GM12878 (cell line): ENCODE measurements around the gene ZMYND15. TPM values are rescaled to one million over a fixed set of nuclear protein-coding genes. Genes with fewer than 3 reads are reported as not detected.
A peak's percentile ranks its signal among the peaks of the same experiment; 100 is the strongest.

Experiments used
- ATAC-seq: fragments of 200-7000 bp; cut with Tn5 transposase; 3 replicates; pipeline ENCODE4 v1.9.1; 2020; ENCODE audit warnings: mild to moderate bottlenecking, moderate library complexity
- BruUV-seq: library from RNA; stranded (reverse); fragments of 400-500 nt; replicated peaks from 2 replicates; lab custom pipeline; 2021; lab: Mats Ljungman, UMichigan
- CTCF ChIA-PET: fragments of 300-600 bp; sonication (Branson Sonifier 250); formaldehyde crosslinking; extraction: SDS; loops from one replicate; lab custom pipeline; 2021; ENCODE audit warnings: inconsistent platforms; lab: Yijun Ruan, JAX
- POLR2A ChIA-PET: fragments of 350-600 bp; formaldehyde crosslinking; extraction: SDS; loops from one replicate; lab custom pipeline; 2021; ENCODE audit warnings: inconsistent platforms; lab: Charles Lee
- RAD21 ChIA-PET: fragments of 300-600 bp; sonication (Branson Sonifier 250); formaldehyde crosslinking; loops from one replicate; lab custom pipeline; 2023; ENCODE audit warnings: antibody characterized with exemption; ENCODE audit not compliant: unreplicated experiment; lab: Charles Lee
- SMC1A ChIA-PET: fragments of 300-600 bp; sonication (Branson Sonifier 250); formaldehyde crosslinking; loops from one replicate; lab custom pipeline; 2023; ENCODE audit not compliant: unreplicated experiment, uncharacterized antibody; lab: Charles Lee
- DNase-seq: peaks from one replicate; pipeline ENCODE4 v3.0.0-alpha.2; 2011; ENCODE audit warnings: low read depth, low spot score
- FAIRE-seq: peaks from 3 replicates; lab custom pipeline; 2011; peaks lifted over from hg19 to GRCh38; lab: Jason Lieb, UNC
- H2AFZ ChIP-seq: 2 replicates; pipeline ENCODE4 v1.6.0; 2011; ENCODE audit warnings: low read depth, low read length, control low read depth; ENCODE audit not compliant: control insufficient read depth
- H3K27ac ChIP-seq: 2 replicates; pipeline ENCODE4 v1.5.1; 2011; ENCODE audit warnings: control low read depth; ENCODE audit not compliant: control insufficient read depth, insufficient read depth
- H3K27me3 ChIP-seq, 2 experiments: replicated peaks in 1 of 2; 2 replicates each; pipeline versions ENCODE4 v1.6.0 to v1.6.1; 2011; ENCODE audit warnings: low read length in 1 of 2; ENCODE audit not compliant: control insufficient read depth in 2 of 2, insufficient read depth in 2 of 2
- H3K36me3 ChIP-seq, 2 experiments: 2 replicates each; pipeline ENCODE4 v1.5.1; 2011; ENCODE audit warnings: low read length in 1 of 2; ENCODE audit not compliant: control insufficient read depth in 2 of 2, insufficient read depth in 2 of 2
- H3K4me1 ChIP-seq: 2 replicates; pipeline ENCODE4 v1.6.1; 2011; ENCODE audit warnings: mild to moderate bottlenecking, low read length, moderate library complexity, mixed read lengths; ENCODE audit not compliant: control insufficient read depth, insufficient read depth
- H3K4me2 ChIP-seq: 2 replicates; pipeline ENCODE4 v1.6.0; 2011; ENCODE audit warnings: control low read depth; ENCODE audit not compliant: control insufficient read depth, insufficient read depth
- H3K4me3 ChIP-seq: fragments of 200-600 bp; sonication (generic); 2 replicates; pipeline ENCODE4 v1.5.1; 2016
- H3K79me2 ChIP-seq: 2 replicates; pipeline ENCODE4 v1.6.0; 2011; ENCODE audit warnings: low read length; ENCODE audit not compliant: control insufficient read depth, insufficient read depth
- H3K9ac ChIP-seq: 2 replicates; pipeline ENCODE4 v1.8.0; 2011; ENCODE audit warnings: low read length, control low read depth, mixed read lengths; ENCODE audit not compliant: control insufficient read depth, insufficient read depth
- H3K9me3 ChIP-seq: replicated peaks from 3 replicates; pipeline ENCODE4 v1.5.1; 2011; ENCODE audit warnings: mild to moderate bottlenecking, low read length; ENCODE audit not compliant: control insufficient read depth, insufficient read depth
- H4K20me1 ChIP-seq: 2 replicates; pipeline ENCODE4 v1.6.0; 2011; ENCODE audit not compliant: control insufficient read depth, insufficient read depth
- ETV6 ChIP-seq, 2 experiments: fragments of 450-650 bp in 1 of 2; IDR thresholded peaks in 1 of 2; conservative IDR thresholded peaks in 1 of 2; 2 replicates each; pipeline ENCODE4 v1.6.1; 2014; ENCODE audit warnings: antibody characterized with exemption in 1 of 2, borderline replicate concordance in 1 of 2, low read depth in 1 of 2, mild to moderate bottlenecking in 1 of 2, moderate library complexity in 1 of 2
- RUNX3 ChIP-seq: IDR thresholded peaks from 2 replicates; pipeline ENCODE4 v1.6.1; 2012; ENCODE audit warnings: low read length, inconsistent platforms
- SUZ12 ChIP-seq: fragments of 200-600 bp; sonication (generic); IDR thresholded peaks from one replicate; pipeline ENCODE4 v1.6.1; 2018; ENCODE audit warnings: antibody characterized with exemption, mild to moderate bottlenecking; ENCODE audit not compliant: unreplicated experiment
- WGBS: methylation state at CpG from one replicate; pipeline ENCODE4 v1.1.6; 2016; ENCODE audit warnings: low lambda C conversion rate; ENCODE audit not compliant: insufficient replicate concordance, insufficient coverage; ENCODE audit errors: missing lambda C conversion rate; 5-methylcytosine and 5-hydroxymethylcytosine counted together
- in situ Hi-C: fragments of 300-500 bp; cut with MboI; formaldehyde crosslinking; loops from 9 replicates; pipeline ENCODE4 v1.14.3; 2018; ENCODE audit warnings: mixed read lengths
- intact Hi-C: fragments of 100-400 bp; cut with micrococcal nuclease; formaldehyde crosslinking; loops from one replicate; pipeline ENCODE4 v1.14.2; 2022; ENCODE audit not compliant: unreplicated experiment
- polyA plus RNA-seq, 11 experiments: library from polyadenylated mRNA; depleted of rRNA in 4 of 11; unstranded in 6 of 11; stranded (reverse) in 5 of 11; fragments of >200 nt; fragmentation: Nextera tagmentation in 4 of 11; fragmentation: Illumina TruSeq in 1 of 11; extraction: Ambion mirVana in 4 of 11; extraction: Trizol in 1 of 11; gene quantifications; 1 replicate in 1 of 11; 2 replicates in 10 of 11; pipeline versions ENCODE4 v1.2.1 to v1.2.3, GENCODE V29; 2011 to 2016; ENCODE audit warnings: inconsistent platforms in 2 of 11, missing spikeins in 2 of 11, low read depth in 1 of 11
- total RNA-seq, 4 experiments: library from RNA; depleted of rRNA in 3 of 4; stranded (reverse); fragments of >200 nt in 3 of 4; fragmentation: Illumina TruSeq in 1 of 4; extraction: Trizol in 1 of 4; gene quantifications; 2 replicates each; pipeline versions ENCODE4 v1.2.1 to v1.2.3, GENCODE V29; 2013 to 2021
- TF ChIP-seq, protein P1 (sequence below): fragments of 450-650 bp; formaldehyde crosslinking; IDR thresholded peaks from 2 replicates; pipeline ENCODE4 v1.5.0; 2022; ENCODE audit warnings: mild to moderate bottlenecking, missing genetic modification characterization

Gene ZMYND15
- total and polyA plus RNA-seq, 10 of the 15 experiments (the other 5 are each of a cell fraction or from before 2014, with no cell fraction given): 0.03 to 0.17 (median 0.06) TPM; not detected in 4

DNA sequence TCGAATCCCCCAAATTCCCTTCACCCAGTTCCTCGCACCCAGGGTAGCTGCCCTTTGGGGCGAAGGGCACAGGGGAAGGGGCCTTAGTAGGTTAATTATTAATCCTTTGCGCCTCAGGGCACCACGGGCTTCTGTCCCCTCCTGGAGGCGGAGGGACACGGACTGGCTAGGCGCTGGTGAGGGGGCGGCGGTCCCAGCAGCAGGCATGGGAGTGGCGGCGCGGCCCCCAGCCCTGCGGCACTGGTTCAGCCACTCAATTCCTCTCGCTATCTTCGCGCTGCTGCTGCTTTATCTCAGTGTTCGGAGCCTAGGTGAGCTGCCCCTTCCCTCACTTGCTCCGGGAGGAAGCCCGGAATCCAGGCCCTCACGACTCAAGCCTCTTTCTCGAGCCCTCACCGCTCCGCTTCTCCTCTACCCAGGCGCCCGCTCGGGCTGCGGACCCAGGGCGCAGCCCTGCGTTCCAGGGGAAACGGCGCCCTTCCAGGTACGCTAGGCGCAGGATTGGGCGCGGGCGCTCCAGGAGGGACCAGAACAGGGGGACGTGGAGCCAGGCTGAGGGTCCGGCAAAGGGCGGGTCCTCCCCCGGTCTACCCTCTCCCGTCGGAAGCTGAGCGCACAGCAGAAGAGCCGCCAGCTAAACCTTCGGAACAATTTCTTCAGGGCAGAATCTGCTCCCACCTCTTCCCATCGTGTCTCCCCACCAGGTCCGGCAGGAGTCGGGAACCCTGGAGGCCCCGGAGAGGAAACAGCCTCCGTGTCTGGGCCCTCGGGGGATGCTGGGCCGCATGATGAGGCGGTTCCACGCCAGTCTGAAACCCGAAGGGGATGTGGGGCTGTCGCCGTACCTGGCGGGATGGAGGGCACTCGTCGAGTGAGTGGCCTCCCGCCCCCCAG, 49.4 kb downstream of the ZMYND15 start, which contains the start of gene GLTPD2:
Gene GLTPD2 (plus strand): TSS at position 158 of the 894 bp plus-strand sequence. CDS start 48 bp downstream, at position 206.
- in situ Hi-C loops: no loop called here
- H3K27ac ChIP-seq: no peak within 1 kb of the TSS
- 46% methylated on average over 61 of the region's 62 CpGs for WGBS
- ChIA-PET CTCF (interaction anchor here (1.0 to 2.7 kb wide), 19 partner anchors 10 to 222 kb away, joined by 3 to 16 read pairs (median 5); partner anchors contain the start of genes ARRB2, MED11 and PLD2), POLR2A (interaction anchor here (0.8 to 1.8 kb wide), 3 partner anchors 8 to 79 kb away, joined by 5 to 14 read pairs (median 6); partner anchors contain the start of genes ARRB2 and PLD2), SMC1A (interaction anchor here (0.9 to 2.1 kb wide), 8 partner anchors 11 to 99 kb away, joined by 3 to 9 read pairs (median 4); partner anchors contain the start of gene ARRB2), RAD21 (interaction anchor here (1.1 to 2.0 kb wide), 7 partner anchors 57 to 222 kb away, joined by 3 to 14 read pairs (median 5); partner anchors contain the start of genes ARRB2 and MED11)
- FAIRE-seq (no peak), DNase-seq (no peak), ATAC-seq (no peak; the same call in 2 of the 3 replicates)
- H3K4me1 ChIP-seq: peaks cover 12% of the 10 kb centered on the region
- no peaks in the 10 kb centered on the region for H3K36me3 ChIP-seq
- H4K20me1 ChIP-seq: no peaks in the 10 kb centered on the region
- peaks cover 18 to 19% of the 10 kb centered on the region in 2 experiments for H3K27me3 ChIP-seq
- H3K4me3 ChIP-seq: peak within 1 kb of the TSS; percentile 79
- peak within 1 kb of the TSS; percentile 27; the same call in 1 of the 2 replicates for H3K9ac ChIP-seq
- TF ChIP-seq, protein P1, sequence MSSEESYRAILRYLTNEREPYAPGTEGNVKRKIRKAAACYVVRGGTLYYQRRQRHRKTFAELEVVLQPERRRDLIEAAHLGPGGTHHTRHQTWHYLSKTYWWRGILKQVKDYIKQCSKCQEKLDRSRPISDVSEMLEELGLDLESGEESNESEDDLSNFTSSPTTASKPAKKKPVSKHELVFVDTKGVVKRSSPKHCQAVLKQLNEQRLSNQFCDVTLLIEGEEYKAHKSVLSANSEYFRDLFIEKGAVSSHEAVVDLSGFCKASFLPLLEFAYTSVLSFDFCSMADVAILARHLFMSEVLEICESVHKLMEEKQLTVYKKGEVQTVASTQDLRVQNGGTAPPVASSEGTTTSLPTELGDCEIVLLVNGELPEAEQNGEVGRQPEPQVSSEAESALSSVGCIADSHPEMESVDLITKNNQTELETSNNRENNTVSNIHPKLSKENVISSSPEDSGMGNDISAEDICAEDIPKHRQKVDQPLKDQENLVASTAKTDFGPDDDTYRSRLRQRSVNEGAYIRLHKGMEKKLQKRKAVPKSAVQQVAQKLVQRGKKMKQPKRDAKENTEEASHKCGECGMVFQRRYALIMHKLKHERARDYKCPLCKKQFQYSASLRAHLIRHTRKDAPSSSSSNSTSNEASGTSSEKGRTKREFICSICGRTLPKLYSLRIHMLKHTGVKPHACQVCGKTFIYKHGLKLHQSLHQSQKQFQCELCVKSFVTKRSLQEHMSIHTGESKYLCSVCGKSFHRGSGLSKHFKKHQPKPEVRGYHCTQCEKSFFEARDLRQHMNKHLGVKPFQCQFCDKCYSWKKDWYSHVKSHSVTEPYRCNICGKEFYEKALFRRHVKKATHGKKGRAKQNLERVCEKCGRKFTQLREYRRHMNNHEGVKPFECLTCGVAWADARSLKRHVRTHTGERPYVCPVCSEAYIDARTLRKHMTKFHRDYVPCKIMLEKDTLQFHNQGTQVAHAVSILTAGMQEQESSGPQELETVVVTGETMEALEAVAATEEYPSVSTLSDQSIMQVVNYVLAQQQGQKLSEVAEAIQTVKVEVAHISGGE (CRISPR knock-in tag): no peak
- TF ChIP-seq RUNX3 (no peak), ETV6 (conservative IDR thresholded peaks at IDR 0.05 in 1 of 2, IDR thresholded peaks at IDR 0.05 in 1 of 2; ENCODE audit: borderline replicate concordance in 1 of 2, low read depth in 1 of 2) (no peak), SUZ12 (peak; percentile 25)
- H3K9me3 ChIP-seq: no peaks in the 10 kb centered on the region
- H3K4me2 ChIP-seq: peak within 1 kb of the TSS; percentile 98
- intact Hi-C loops: loop anchor here (5.0 to 10.0 kb wide), 2 partner anchors 54 to 77 kb away; partner anchors contain the start of genes ARRB2, CXCL16, MED11 and ZMYND15
- TSS peak; percentile 44 for BruUV-seq
- H3K79me2 ChIP-seq: no peaks in the 10 kb centered on the region
- peak within 1 kb of the TSS; percentile 66 for H2AFZ ChIP-seq
